ENCODE measurements around the gene PSMB7.

Gene PSMB7

DNA sequence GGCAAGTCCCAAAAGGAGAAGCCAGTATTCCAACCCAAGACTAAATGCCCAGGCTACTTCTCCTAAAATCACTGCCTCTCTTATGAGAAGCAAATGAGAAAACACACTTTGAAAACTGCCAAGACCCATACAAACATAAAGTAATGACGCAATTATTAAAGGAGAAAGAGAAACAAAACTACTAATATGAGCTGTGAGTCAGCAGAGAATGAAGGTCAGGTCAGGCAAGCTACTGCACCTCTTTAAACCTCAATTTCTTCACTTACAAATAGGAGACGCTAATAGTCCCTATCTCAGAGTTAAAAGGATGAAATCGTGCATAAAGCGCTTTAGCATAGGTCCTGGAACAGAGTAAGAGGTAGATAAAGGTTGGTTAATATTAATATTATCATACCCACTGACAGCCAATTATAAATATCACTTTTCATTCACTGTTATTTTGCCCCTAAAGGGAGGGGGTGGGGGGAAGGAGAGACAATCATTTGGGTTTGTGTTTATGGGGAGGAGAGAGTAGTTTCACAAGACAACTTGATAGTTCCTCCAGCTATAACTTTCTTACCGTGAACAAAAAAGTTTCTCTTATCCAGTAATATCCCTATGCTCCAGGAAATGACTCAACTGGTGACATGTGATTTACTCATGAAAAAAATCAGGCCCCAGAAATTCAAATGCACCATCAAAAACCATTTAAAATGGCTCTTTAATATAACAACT is 3.6 kb downstream of the PSMB7 start:
- no peak for DNase-seq (ENCODE audit: low read depth, low spot score)

DNA sequence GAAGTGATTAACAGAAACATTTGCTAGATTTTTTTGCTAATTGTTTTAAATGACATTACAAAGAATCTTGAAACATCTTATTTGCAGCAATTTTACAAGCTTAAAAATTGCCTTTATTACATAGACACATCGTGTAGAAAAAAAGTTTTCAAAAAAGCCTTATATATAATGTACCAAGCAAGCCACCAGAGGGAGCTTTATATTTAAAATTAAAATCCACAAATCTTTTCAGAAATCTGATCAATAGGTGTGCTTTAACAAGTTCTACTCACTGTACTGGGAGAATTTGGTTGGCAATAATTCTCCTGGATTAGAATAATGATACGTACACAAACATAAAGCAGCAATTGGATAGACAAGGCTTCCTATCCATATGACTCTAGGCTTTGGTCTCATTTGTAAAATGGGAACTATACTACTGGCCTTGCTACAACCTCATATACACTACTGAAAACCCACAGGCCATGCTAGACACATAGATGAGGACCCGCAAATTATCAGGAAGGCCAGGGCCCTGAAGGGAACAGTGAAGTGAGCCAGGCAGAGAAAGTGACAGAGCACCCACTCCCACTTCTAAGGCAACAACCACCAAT is 4.8 kb downstream of the PSMB7 start:
- DNase-seq (ENCODE audit: low read depth, low spot score) = no peak

DNA sequence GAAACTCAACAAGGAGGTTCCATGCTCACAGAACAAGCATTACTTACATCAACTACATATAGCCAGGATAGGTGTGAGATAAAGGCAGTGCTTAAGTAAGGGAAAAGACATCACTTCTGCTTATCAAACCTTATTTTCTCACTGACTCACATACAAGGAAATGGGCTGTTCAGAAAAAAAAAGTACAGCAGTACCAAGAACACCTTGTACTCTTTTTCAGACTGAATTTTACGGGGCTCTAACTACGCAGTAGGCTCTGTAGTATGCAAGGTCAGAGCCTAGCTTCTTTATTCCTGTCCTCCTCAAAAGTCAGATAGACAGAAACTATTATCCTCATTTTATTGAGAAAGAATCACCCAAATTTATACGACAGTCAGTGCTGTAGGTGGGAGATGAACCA is 5.8 kb downstream of the PSMB7 start:
- no peak for DNase-seq (ENCODE audit: low read depth, low spot score)

DNA sequence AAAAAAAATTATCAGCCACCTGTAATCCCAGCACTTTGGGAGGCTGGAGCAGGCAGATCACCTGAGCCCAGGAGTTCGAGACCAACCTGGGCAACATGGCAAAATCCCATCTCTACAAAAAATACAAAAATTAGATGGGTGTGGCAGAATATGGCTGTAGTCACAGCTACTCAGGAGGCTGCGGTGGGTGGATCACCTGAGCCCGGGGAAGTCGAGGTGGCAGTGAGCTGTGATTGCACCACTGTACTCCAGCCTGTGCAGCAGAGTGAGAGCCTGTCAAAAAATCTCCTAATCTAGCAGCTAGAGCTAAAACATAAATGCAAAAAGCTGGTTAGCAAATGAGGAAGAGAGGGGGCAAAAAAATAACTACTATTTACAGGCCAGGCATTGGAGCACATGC is 12.0 kb downstream of the PSMB7 start:
- no peak for DNase-seq (ENCODE audit: low read depth, low spot score)

DNA sequence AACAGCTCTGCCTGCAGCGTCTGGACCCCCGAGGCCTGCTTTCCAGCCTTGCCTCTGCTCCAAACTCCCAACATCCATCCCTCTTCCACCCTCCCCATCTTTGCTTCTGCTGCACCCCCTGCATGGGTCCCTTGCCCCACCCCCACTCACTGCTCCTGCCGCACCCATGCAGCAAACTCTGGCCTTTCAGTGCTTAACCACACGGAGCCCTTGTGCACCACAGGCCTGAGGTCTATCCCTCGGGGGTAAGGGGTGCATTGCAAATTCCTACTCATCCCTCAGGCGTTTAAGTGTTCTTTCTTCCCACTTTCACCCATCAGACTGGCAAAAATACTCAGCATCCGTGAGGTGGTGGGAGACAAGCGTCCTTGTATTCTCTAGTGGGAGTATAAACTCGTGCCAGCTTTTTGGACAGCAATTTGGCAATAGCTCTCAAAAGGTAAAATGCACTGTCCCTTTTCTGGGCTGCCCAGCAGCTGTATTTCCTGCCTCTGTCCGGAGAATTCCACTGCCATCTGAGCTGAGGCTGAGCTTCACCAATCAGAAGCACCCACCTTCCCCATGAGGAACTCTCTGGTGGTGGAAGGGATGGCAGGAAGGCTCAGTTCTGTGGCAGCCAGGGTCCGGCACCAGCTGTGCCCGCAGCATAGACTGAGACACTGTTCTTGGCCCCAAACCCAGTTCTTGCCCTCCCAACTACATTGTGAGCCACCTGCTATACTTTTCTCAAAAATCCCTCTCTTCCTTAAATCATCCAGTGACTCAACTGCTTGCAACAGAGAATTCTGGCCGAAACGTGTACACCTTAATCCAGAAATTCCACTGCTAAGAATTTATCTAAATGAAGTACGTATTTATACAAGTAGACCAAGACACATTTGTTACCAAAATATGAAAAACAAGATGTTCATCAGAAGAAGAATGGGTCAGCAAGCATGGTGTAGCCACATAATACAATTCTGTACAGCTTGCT is 15.0 kb downstream of the PSMB7 start:
- DNase-seq (ENCODE audit: low read depth, low spot score) = no peak

DNA sequence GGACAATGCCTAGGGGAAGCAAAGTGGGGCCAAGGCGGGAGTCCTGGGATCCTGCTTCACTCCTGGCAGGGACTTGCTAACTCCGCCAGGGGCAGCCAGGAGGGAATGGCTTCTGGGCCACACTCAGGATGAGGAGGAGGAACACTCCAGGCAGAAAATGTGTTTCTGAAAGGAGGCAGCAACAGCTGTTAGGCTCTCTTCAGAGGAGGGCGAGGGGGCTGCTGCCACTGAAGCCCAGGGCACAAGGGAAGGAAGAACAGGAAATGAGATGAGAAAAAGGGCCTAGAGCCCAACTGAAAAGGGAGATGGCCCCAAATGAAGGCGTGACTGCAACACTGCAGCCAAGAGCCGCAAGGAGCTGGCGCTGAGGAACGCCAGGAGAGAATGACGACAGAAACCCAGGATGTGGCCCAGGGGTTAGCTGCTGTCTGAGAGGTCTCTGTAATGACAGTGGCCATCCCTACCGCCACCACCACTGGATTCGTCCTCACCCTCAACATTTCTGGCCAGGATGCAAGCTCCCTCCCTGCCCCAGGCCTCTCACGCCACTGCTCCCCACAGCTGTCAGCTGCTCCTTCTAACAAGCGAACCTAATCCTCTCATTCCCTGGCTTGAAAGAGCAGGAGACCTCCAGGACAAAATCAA is 15.8 kb downstream of the PSMB7 start:
- no peak for DNase-seq (ENCODE audit: low read depth, low spot score)

DNA sequence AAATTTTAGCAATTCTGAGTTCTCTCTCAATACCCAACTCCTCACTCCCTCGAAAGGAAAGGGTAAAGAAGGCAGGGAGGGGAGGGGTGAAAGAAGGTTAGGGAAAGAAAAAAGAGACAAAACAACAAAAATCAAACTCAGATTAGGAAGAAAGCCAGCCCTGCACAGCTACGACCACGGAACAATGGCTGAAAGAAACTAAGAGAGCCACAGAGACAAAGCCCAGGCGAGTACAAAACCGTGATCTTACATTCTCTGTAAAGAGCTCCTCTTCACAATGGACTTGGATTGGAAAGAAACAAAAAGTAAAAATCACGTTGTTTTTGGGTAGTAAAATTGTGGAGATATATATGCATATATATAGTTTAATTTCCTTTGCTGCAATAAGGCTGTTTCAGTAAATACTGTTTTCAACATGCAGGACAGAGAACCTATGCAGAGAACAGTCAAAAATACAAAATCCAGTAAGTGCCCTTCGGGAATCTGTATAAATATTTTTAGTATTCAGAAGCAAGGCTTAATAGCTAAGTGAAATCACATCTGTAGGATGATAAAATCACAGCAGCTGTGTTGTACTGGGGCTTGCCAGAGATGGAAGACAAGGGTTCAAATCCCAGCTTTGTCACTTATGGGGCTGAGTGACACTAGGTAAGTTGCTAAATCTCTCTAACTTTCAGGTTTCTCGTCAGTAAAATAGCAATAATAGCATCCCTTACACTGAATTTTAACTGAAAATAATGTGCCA is 16.9 kb downstream of the PSMB7 start:
- DNase-seq (ENCODE audit: low read depth, low spot score) = no peak

DNA sequence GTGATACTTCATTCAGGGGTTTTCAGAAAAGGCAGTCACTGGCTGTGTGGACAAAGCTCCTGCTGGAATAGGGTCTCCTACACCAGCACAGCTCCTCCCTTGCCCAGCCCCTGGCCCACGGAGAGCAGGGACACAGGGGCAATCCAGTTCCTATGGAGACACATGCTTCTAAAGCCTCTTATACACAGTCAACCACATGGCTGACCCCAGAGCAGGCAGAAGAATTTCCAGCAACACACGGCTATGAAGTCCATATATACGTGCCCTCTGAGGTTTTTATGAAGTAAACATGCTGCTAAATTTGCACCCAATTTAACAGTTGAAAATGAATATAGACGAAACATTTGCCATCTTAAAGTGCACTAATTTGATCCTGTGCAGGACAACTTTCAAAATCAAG is 19.4 kb downstream of the PSMB7 start:
- DNase-seq (ENCODE audit: low read depth, low spot score) = no peak

DNA sequence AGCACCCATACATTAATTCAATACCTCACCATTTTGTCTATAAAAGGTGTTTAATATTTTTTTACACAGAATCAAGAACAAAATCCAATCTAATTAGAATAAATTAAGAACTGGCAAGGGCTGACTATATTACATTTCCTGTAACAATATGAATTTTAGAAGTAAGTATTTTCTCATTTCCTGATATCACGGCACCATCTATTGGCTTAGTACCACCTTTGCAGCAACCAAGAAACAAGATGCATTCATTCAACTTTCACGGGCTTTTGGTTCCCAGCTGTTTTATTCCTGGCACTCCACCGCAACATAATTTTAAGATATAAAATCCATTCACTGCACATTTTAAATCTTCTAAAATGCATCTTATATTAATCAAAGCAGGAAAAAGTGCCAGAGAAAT is 20.6 kb downstream of the PSMB7 start:
- no peak for DNase-seq (ENCODE audit: low read depth, low spot score)

DNA sequence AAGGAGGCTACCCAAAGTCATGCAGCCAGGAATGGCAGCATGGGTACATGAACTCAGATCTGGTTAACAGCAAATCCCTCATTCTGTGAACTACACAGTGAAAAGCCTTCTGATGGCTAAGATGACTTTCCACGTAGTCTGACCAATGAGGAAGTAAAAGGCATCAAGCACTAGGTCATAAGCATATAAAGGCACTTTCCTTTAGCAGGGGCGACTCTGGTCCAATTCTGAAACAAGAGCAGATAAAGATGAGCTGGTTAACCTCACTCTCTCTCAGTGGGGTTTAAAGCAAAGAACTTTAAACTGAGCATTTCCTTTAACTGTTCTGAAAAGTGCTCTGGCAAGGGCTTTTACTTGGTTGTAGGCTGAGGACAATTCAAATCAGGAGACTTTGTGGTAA is 21.1 kb downstream of the PSMB7 start:
- no peak for DNase-seq (ENCODE audit: low read depth, low spot score)

DNA sequence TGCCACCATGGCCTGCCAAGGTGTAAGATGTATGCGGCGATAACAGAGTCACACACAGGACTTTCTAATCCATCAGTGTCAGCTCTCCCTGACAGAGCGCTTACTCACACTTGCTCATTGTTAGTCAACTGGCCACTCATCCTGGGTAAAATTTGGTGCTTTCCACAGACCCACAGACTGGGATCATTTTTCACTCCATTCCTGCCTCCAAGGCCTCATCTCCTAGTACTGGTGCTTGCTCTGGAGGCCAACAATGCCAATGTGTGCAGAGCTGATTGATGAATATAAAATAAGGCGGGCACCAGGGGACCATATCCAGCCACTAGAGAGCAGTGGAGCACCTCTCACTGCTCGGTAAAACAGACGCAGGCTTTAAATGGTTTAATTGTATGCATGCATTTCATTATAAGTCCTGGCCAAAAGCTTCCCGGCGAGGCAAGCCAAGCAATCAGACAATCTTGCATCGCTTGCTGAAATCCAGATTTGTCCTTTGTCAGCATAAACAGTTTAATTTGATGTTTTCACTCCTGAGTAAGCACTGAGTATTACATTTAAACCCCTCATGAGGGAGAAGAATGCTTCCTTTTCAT is 22.3 kb downstream of the PSMB7 start:
- DNase-seq (ENCODE audit: low read depth, low spot score) = no peak

DNA sequence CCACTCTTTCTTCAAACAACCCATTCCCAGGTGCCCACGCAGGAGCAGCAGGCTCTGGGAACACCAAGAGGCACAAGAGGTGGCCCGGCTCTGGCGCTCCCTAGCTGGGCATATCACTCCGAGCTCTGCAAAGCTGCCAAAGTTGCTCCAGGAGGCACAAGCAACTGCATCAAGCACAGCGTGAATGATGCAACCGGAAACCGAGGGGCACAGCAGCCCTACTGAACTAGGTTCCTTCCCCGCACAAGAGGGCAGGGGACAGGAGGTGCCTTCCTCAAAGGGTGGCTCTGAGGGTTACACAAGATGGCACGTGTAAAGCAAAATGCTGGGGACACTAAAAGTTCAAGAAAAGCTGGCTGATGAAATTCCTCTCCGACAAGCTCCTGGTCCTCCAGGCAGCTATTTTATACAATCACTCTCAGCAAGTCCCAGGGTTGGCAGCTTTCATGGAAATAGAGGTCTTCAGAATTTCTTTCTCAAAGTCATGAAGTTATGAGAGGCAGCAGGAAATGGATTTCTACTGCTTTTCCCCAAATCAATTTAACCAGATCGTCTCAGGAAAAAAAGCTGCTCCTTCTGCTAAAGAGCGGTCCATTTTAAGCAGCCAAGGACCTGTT is 22.9 kb downstream of the PSMB7 start:
- DNase-seq (ENCODE audit: low read depth, low spot score) = no peak

DNA sequence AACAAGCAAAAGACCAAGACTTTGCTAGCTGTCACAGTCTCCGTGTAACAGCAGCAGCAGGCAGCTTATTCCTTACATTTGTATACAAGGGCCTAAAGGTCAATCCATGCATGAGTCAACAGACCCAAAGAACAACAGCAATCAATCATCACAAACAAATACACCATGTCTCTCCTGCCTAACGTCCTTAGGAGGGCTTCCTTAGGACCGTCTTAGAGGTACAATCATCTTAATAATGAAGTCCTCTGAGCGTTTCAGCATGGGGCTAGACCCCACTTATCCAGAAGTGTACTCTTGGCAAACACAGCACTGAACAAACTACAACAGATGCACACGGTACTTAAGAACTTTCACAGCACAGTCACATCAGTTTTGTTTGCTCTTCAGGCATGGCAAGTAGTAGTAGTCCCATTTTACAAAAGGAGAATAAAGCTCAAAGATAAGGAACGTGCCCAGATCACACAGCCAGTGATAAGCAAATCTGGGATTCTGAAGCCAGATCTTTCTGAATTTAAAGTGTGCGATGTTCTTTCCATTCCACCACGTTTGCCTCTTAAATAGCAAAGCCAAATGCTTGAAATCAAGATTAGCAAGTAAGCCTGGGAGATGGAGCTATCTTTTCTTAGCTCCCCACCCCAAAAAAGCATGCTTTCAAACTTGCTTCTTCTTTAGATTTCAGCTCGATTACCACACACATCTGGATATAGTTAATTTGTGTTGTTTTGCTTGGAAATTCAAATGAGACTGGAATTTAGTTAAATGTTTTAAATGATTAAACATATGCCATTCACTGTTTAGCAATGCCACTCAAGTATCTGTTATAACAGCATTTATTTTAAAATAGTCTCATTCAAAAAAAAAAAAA is 24.2 kb downstream of the PSMB7 start:
- no peak for DNase-seq (ENCODE audit: low read depth, low spot score)

DNA sequence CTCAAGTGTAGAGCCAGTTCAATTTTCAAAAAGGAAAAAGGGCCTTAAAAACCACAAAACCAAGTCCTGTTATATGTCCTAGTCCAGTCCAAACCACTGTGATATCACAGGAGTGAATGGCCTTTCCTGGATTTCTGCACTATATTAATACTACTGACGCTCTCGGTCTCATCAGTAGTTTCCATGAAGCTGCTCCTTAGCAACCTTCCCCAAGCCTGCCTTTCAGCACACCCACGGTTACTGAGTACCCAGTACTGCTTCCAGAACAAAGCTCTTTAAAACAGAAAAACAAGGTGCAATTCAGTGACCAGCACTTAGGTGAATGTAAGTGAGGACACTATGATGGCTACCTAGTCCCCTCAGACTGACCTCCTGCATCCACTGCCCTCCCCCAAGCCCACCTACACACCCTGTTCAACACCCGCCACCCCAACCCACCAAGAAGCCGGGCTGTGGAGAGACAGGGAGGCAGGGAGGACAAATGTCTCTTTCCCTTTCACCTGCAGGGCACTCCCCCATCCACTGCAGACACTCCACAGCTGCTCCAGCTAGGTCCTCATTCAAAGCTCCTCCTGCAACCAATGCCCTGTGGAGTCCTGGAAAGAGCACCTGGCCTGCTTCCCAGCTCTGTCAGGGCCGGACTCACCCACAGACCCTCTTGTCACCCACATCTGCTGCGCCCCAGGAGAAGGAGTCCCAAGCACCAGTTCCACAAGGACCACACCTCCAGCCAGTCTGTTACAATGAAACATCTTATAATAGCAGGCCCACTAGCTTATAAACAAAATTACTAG is 25.9 kb downstream of the PSMB7 start:
- DNase-seq (ENCODE audit: low read depth, low spot score) = no peak

DNA sequence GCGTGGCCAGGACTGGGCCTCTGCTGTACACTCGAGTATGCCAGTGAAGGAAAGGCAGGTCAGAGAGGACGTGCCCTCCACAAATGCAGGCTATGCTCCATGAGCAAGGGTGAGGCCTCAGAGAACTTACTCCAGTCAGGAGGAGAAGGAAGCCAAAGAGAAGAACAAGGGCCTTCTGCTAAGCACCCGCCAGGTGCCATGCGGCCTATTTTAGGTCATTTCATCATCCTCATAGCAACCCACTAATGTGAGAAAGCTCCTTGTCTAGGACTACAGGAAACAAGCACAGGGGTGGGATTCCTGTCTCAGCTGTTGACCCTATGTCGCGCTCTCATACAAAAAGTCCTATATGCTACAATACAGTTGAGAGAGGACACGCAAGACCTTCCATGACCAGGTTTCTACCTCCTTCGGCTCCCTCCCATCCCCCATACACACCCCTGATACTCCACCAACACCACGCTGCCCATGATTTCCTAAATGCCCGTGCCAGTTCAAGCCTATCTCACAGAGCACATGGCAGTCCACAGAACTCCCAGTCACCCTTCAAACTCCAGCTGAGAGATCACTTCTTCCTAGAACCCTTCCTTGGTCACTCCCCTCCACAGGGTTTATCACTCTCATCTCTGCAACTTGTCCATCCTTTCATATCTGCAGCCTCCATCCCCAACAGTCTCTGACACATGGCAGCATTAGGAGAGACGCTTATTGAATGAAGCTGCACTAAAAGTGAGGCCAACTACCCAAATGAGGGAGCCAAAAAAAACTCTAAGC is 26.8 kb downstream of the PSMB7 start:
- DNase-seq (ENCODE audit: low read depth, low spot score) = no peak

DNA sequence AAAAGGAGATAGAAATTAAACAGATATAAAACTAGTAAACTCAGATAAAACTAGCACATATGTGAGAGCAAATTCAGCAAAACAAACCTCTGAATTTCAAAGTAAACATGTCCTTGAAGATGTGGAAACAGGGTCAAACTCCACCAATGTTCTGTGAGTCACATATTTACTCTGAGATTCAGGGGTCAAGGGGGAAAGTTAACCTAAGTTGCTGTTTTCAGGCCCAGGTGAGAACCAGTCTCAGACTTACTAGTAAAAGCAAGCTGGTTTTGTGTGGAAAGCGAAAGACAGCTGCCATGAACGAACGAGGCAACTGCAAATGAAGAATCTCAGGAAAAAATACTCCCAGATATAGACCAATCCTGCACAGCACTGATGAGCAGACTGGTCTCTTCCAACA is 29.0 kb downstream of the PSMB7 start:
- no peak for DNase-seq (ENCODE audit: low read depth, low spot score)

DNA sequence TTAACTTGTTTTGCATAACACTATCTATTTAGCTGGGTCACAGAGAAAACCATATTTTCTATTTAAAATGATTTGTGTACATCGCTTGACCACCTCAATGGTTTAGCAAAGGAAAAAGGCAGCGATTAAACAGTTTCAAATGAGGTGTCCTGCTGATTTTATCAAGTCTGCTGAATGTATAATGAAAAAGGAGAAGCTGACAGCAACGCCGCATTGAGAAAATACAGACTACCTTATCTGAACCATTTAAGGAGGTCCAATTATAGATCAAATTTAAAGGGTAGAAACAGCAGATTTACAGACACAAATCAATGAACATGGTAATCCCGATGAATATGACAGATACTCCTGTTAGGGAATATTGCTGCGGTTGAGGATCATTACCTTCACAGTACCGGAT is 29.6 kb downstream of the PSMB7 start:
- no peak for DNase-seq (ENCODE audit: low read depth, low spot score)

DNA sequence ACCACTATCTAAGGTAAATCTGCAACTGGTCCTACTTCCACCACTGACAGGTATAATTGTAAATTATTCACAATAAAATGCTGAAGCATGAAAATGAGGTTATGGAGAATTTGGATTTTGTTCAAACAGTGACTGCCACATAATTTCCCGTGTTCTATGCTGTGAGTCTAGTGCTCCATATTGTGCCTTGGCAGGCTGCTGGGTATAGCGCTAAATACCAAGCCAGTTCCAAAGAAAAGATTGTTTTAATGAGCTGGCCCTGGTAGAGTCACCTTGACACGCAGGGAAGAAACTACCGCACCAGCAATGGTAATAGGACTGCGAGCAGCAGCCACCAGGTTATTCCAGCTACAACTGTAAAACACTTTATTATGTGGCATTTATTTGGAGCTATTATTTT is 30.4 kb downstream of the PSMB7 start:
- DNase-seq (ENCODE audit: low read depth, low spot score) = no peak
